GM12878 (cell line): ENCODE data around the gene HRH2. TPM values are rescaled to one million over a fixed set of nuclear protein-coding genes. Genes with fewer than 3 reads are reported as not detected.

Experiments
- ATAC-seq: fragments of 200-7000 bp; cut with Tn5 transposase; 3 replicates; pipeline ENCODE4 v1.9.1; 2020; ENCODE audit warnings: mild to moderate bottlenecking, moderate library complexity
- BruUV-seq: library from RNA; stranded (reverse); fragments of 400-500 nt; replicated peaks from 2 replicates; lab custom pipeline; 2021; lab: Mats Ljungman, UMichigan
- CTCF ChIA-PET: fragments of 300-600 bp; sonication (Branson Sonifier 250); formaldehyde crosslinking; extraction: SDS; loops from one replicate; lab custom pipeline; 2021; ENCODE audit warnings: inconsistent platforms; lab: Yijun Ruan, JAX
- POLR2A ChIA-PET: fragments of 350-600 bp; formaldehyde crosslinking; extraction: SDS; loops from one replicate; lab custom pipeline; 2021; ENCODE audit warnings: inconsistent platforms; lab: Charles Lee
- RAD21 ChIA-PET: fragments of 300-600 bp; sonication (Branson Sonifier 250); formaldehyde crosslinking; loops from one replicate; lab custom pipeline; 2023; ENCODE audit warnings: antibody characterized with exemption; ENCODE audit not compliant: unreplicated experiment; lab: Charles Lee
- SMC1A ChIA-PET: fragments of 300-600 bp; sonication (Branson Sonifier 250); formaldehyde crosslinking; loops from one replicate; lab custom pipeline; 2023; ENCODE audit not compliant: unreplicated experiment, uncharacterized antibody; lab: Charles Lee
- DNase-seq: peaks from one replicate; pipeline ENCODE4 v3.0.0-alpha.2; 2011; ENCODE audit warnings: low read depth, low spot score
- FAIRE-seq: peaks from 3 replicates; lab custom pipeline; 2011; peaks lifted over from hg19 to GRCh38; lab: Jason Lieb, UNC
- H2AFZ ChIP-seq: 2 replicates; pipeline ENCODE4 v1.6.0; 2011; ENCODE audit warnings: low read depth, low read length, control low read depth; ENCODE audit not compliant: control insufficient read depth
- H3K27ac ChIP-seq: 2 replicates; pipeline ENCODE4 v1.5.1; 2011; ENCODE audit warnings: control low read depth; ENCODE audit not compliant: control insufficient read depth, insufficient read depth
- H3K27me3 ChIP-seq, 2 experiments: replicated peaks in 1 of 2; 2 replicates each; pipeline versions ENCODE4 v1.6.0 to v1.6.1; 2011; ENCODE audit warnings: low read length in 1 of 2; ENCODE audit not compliant: control insufficient read depth in 2 of 2, insufficient read depth in 2 of 2
- H3K36me3 ChIP-seq, 2 experiments: 2 replicates each; pipeline ENCODE4 v1.5.1; 2011; ENCODE audit warnings: low read length in 1 of 2; ENCODE audit not compliant: control insufficient read depth in 2 of 2, insufficient read depth in 2 of 2
- H3K4me1 ChIP-seq: 2 replicates; pipeline ENCODE4 v1.6.1; 2011; ENCODE audit warnings: mild to moderate bottlenecking, low read length, moderate library complexity, mixed read lengths; ENCODE audit not compliant: control insufficient read depth, insufficient read depth
- H3K4me2 ChIP-seq: 2 replicates; pipeline ENCODE4 v1.6.0; 2011; ENCODE audit warnings: control low read depth; ENCODE audit not compliant: control insufficient read depth, insufficient read depth
- H3K4me3 ChIP-seq: fragments of 200-600 bp; sonication (generic); 2 replicates; pipeline ENCODE4 v1.5.1; 2016
- H3K79me2 ChIP-seq: 2 replicates; pipeline ENCODE4 v1.6.0; 2011; ENCODE audit warnings: low read length; ENCODE audit not compliant: control insufficient read depth, insufficient read depth
- H3K9ac ChIP-seq: 2 replicates; pipeline ENCODE4 v1.8.0; 2011; ENCODE audit warnings: low read length, control low read depth, mixed read lengths; ENCODE audit not compliant: control insufficient read depth, insufficient read depth
- H3K9me3 ChIP-seq: replicated peaks from 3 replicates; pipeline ENCODE4 v1.5.1; 2011; ENCODE audit warnings: mild to moderate bottlenecking, low read length; ENCODE audit not compliant: control insufficient read depth, insufficient read depth
- H4K20me1 ChIP-seq: 2 replicates; pipeline ENCODE4 v1.6.0; 2011; ENCODE audit not compliant: control insufficient read depth, insufficient read depth
- BCL11A ChIP-seq: IDR thresholded peaks from 2 replicates; pipeline ENCODE4 v1.6.1; 2011; ENCODE audit warnings: low read depth, low read length
- CBX3 ChIP-seq: fragments of 200-600 bp; sonication (generic); IDR thresholded peaks from 2 replicates; pipeline ENCODE4 v1.6.1; 2016; ENCODE audit warnings: low read depth, borderline replicate concordance
- EP300 ChIP-seq, 2 experiments: fragments of 150-350 bp in 1 of 2; IDR thresholded peaks; 2 replicates each; pipeline ENCODE4 v1.6.1; 2011 to 2012; ENCODE audit warnings: low read depth in 2 of 2, low read length in 2 of 2, borderline replicate concordance in 1 of 2, improper control_type of control experiment in 1 of 2, inconsistent platforms in 1 of 2; ENCODE audit not compliant: control insufficient read depth in 1 of 2
- JUND ChIP-seq: IDR thresholded peaks from 2 replicates; pipeline ENCODE4 v1.6.1; 2012; ENCODE audit warnings: low read depth, mild to moderate bottlenecking, low read length, improper control_type of control experiment, moderate library complexity
- NFYB ChIP-seq: IDR thresholded peaks from 2 replicates; pipeline ENCODE4 v1.6.1; 2011; ENCODE audit warnings: low read depth, mild to moderate bottlenecking, low read length, improper control_type of control experiment, moderate library complexity; ENCODE audit not compliant: insufficient read depth
- NR2F1 ChIP-seq: fragments of 450-650 bp; conservative IDR thresholded peaks from 2 replicates; pipeline ENCODE4 v1.6.1; 2017; ENCODE audit warnings: mild to moderate bottlenecking
- PAX8 ChIP-seq: fragments of 450-650 bp; IDR thresholded peaks from 2 replicates; pipeline ENCODE4 v1.6.1; 2017; ENCODE audit warnings: mild to moderate bottlenecking, moderate library complexity
- SKIL ChIP-seq: fragments of 450-650 bp; IDR thresholded peaks from 2 replicates; pipeline ENCODE4 v1.6.1; 2017; ENCODE audit warnings: mild to moderate bottlenecking, low read depth, inconsistent platforms; ENCODE audit not compliant: poor library complexity, severe bottlenecking
- SMAD1 ChIP-seq: fragments of 450-650 bp; IDR thresholded peaks from 2 replicates; pipeline ENCODE4 v1.6.1; 2018; ENCODE audit warnings: mild to moderate bottlenecking, low read depth; ENCODE audit not compliant: partially characterized antibody
- SREBF2 ChIP-seq: IDR thresholded peaks from 2 replicates; pipeline ENCODE4 v1.6.1; 2012; ENCODE audit warnings: mild to moderate bottlenecking, low read length
- SUPT20H ChIP-seq: IDR thresholded peaks from 2 replicates; pipeline ENCODE4 v1.6.1; 2011; ENCODE audit warnings: low read depth, mild to moderate bottlenecking, low read length, moderate library complexity, borderline replicate concordance; ENCODE audit not compliant: control insufficient read depth
- USF1 ChIP-seq: IDR thresholded peaks from 2 replicates; pipeline ENCODE4 v1.6.1; 2011; ENCODE audit warnings: borderline replicate concordance, low read depth, mild to moderate bottlenecking, moderate library complexity, mixed read lengths, low read length; ENCODE audit not compliant: insufficient read depth; ENCODE audit errors: extremely low read length
- ZNF622 ChIP-seq: fragments of 450-650 bp; IDR thresholded peaks from 2 replicates; pipeline ENCODE4 v1.6.1; 2017; ENCODE audit warnings: mild to moderate bottlenecking, inconsistent platforms
- WGBS: methylation state at CpG from one replicate; pipeline ENCODE4 v1.1.6; 2016; ENCODE audit warnings: low lambda C conversion rate; ENCODE audit not compliant: insufficient replicate concordance, insufficient coverage; ENCODE audit errors: missing lambda C conversion rate; 5-methylcytosine and 5-hydroxymethylcytosine counted together
- in situ Hi-C: fragments of 300-500 bp; cut with MboI; formaldehyde crosslinking; loops from 9 replicates; pipeline ENCODE4 v1.14.3; 2018; ENCODE audit warnings: mixed read lengths
- intact Hi-C: fragments of 100-400 bp; cut with micrococcal nuclease; formaldehyde crosslinking; loops from one replicate; pipeline ENCODE4 v1.14.2; 2022; ENCODE audit not compliant: unreplicated experiment
- polyA plus RNA-seq, 11 experiments: library from polyadenylated mRNA; depleted of rRNA in 4 of 11; unstranded in 6 of 11; stranded (reverse) in 5 of 11; fragments of >200 nt; fragmentation: Nextera tagmentation in 4 of 11; fragmentation: Illumina TruSeq in 1 of 11; extraction: Ambion mirVana in 4 of 11; extraction: Trizol in 1 of 11; gene quantifications; 1 replicate in 1 of 11; 2 replicates in 10 of 11; pipeline versions ENCODE4 v1.2.1 to v1.2.3, GENCODE V29; 2011 to 2016; ENCODE audit warnings: inconsistent platforms in 2 of 11, missing spikeins in 2 of 11, low read depth in 1 of 11
- total RNA-seq, 4 experiments: library from RNA; depleted of rRNA in 3 of 4; stranded (reverse); fragments of >200 nt in 3 of 4; fragmentation: Illumina TruSeq in 1 of 4; extraction: Trizol in 1 of 4; gene quantifications; 2 replicates each; pipeline versions ENCODE4 v1.2.1 to v1.2.3, GENCODE V29; 2013 to 2021

The HRH2 gene
- total and polyA plus RNA-seq, 10 of the 15 experiments (the other 5 are each of a cell fraction or from before 2014, with no cell fraction given): 0.01 to 0.05 (median 0.03) TPM; not detected in 7

GRCh38 chr5:175737481-175737880 is 79.6 kb downstream of the HRH2 start (continued):
- TF ChIP-seq USF1 (no peak), SKIL (no peak), SUPT20H (no peak)
- TF ChIP-seq, all 136 proteins: peak for 0

- Histone ChIP-seq H4K20me1 (no peaks in the 10 kb centered on the region), H3K36me3 (no peaks in the 10 kb centered on the region), H2AFZ (no peak overlapping the region), H3K27me3 (peaks cover 3 to 4% of the 10 kb centered on the region in 2 experiments; a peak in 3 of 4 replicates), H3K27ac (no peak overlapping the region), H3K79me2 (no peaks in the 10 kb centered on the region), H3K4me2 (no peak overlapping the region), H3K4me3 (no peak overlapping the region), H3K4me1 (no peaks in the 10 kb centered on the region), H3K9ac (no peak overlapping the region), H3K9me3 (no peaks in the 10 kb centered on the region; the same call in 2 of the 3 replicates)
- ATAC-seq (no peak), FAIRE-seq (no peak), DNase-seq (no peak)
- BruUV-seq: no TSS peak
- ChIA-PET RAD21 (no interaction called here), SMC1A (no interaction called here), POLR2A (no interaction called here), CTCF (interaction anchor here (0.7 to 1.7 kb wide), 2 partner anchors 8 to 1299 kb away, joined by 3 to 11 read pairs; no protein-coding TSS in a partner anchor)
- WGBS: 38% methylated on average over 4 of the region's 4 CpGs
- in situ Hi-C loops (loop anchor here (25.0 kb wide), 1 partner anchor 849 kb away; no protein-coding TSS in a partner anchor), intact Hi-C loops (loop anchor here (10.0 kb wide), 2 partner anchors 137 to 677 kb away; partner anchors contain the start of genes CLTB and CPLX2)
- no peak for TF ChIP-seq ZNF622
- TF ChIP-seq SREBF2: no peak
- no peak for TF ChIP-seq CBX3
- no peak for TF ChIP-seq EP300 (IDR thresholded peaks at IDR 0.05; ENCODE audit: borderline replicate concordance in 1 of 2, control insufficient read depth in 1 of 2, low read depth in 2 of 2, low read length in 2 of 2)
- no peak for TF ChIP-seq BCL11A
- no peak for TF ChIP-seq JUND
- TF ChIP-seq SMAD1: no peak
- no peak for TF ChIP-seq PAX8
- no peak for TF ChIP-seq NFYB
- TF ChIP-seq NR2F1: no peak
Observed at GRCh38 chr5:175738126-175738525, 80.3 kb downstream of the HRH2 start.
